Measurements from ENCODE around the gene EIF4ENIF1.
"Not testable (repeated sequence)": the region's sequence is repeated elsewhere in the genome, so short reads cannot be mapped to it uniquely, and the experiment has no call there.

Gene EIF4ENIF1

DNA sequence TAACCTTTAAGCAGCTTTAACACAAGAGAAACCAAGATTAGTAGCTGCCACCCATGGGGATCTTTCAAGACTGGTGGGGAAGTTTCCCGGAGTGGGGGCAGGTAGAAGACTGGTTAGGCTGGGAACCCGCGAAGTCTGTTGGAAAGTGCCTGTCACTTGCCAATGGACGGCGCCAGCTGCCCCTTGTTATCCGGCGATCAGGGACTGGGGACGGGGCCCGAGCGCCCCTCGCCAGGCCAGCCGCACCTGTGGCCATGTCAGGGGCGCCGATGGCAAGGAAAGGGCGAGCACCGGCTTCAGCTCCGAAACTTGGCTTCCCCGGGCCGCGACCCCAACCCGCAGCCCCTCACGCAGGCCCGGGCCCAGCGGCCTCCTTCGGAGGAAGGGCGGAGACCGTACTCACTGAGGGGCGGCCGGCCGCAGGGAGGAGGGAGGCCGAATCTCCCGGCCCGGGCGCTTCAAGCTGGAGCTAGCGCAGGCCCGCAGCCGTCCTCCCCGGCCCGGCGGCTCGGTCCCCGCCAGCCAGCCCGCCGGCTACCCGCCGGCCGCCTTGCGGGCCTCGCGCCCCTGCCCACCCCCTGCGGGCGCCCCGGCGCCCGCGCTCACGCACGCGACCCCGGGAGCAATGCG is 539 bp downstream of the EIF4ENIF1 start:
- peak overlapping the region; percentile 96 for H3K27ac ChIP-seq
- TF ChIP-seq, protein P1, sequence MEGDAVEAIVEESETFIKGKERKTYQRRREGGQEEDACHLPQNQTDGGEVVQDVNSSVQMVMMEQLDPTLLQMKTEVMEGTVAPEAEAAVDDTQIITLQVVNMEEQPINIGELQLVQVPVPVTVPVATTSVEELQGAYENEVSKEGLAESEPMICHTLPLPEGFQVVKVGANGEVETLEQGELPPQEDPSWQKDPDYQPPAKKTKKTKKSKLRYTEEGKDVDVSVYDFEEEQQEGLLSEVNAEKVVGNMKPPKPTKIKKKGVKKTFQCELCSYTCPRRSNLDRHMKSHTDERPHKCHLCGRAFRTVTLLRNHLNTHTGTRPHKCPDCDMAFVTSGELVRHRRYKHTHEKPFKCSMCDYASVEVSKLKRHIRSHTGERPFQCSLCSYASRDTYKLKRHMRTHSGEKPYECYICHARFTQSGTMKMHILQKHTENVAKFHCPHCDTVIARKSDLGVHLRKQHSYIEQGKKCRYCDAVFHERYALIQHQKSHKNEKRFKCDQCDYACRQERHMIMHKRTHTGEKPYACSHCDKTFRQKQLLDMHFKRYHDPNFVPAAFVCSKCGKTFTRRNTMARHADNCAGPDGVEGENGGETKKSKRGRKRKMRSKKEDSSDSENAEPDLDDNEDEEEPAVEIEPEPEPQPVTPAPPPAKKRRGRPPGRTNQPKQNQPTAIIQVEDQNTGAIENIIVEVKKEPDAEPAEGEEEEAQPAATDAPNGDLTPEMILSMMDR (IDR thresholded peaks at IDR 0.05; ENCODE audit: low read depth, low read length), result peak; percentile 28; the same call in 1 of the 2 replicates
- DNase-seq, result peak; percentile 53
- peak overlapping the region; percentile 90 for H3K4me3 ChIP-seq (ENCODE audit: low read depth, low read length)
- no peaks in the 10 kb centered on the region for H3K9me3 ChIP-seq (ENCODE audit: severe bottlenecking)
- peaks cover 40% of the 10 kb centered on the region for H3K36me3 ChIP-seq
- H3K27me3 ChIP-seq (ENCODE audit: insufficient read depth, low read depth, severe bottlenecking), result no peaks in the 10 kb centered on the region

DNA sequence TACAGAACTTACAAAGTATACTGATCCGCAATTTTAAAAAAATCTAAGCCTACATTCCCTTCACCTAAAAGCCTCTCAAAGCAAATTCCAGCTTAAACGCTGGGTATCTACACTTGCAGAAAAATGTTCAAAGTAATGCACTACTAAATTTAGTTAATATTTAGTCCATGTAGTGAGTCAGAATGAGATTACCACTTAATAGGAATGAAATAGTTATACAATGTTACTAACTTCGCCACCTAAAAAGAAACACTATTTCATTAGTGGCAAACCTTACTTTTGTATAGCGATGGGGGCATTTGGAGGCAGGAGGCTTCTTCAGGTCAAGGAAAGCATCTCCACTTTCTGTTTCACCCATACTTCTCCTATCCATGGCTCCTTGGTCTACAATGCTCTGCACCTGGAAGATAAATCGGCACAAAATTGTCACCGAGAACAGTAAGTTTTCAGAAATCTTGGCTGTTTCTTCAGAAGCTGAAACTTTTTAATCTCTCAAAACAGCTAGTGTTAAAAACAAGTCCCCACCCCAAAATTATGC is 1.2 kb downstream of the EIF4ENIF1 start:
- DNase-seq, result no peak
- peak overlapping the region; percentile 90 for H3K4me3 ChIP-seq (ENCODE audit: low read depth, low read length)
- no peaks in the 10 kb centered on the region for H3K9me3 ChIP-seq (ENCODE audit: severe bottlenecking)
- peak overlapping the region; percentile 96; the same call in 1 of the 2 replicates for H3K27ac ChIP-seq
- TF ChIP-seq, protein P1 (IDR thresholded peaks at IDR 0.05; ENCODE audit: low read depth, low read length), result no peak
- no peaks in the 10 kb centered on the region for H3K27me3 ChIP-seq (ENCODE audit: insufficient read depth, low read depth, severe bottlenecking)
- H3K36me3 ChIP-seq, result peaks cover 47% of the 10 kb centered on the region

DNA sequence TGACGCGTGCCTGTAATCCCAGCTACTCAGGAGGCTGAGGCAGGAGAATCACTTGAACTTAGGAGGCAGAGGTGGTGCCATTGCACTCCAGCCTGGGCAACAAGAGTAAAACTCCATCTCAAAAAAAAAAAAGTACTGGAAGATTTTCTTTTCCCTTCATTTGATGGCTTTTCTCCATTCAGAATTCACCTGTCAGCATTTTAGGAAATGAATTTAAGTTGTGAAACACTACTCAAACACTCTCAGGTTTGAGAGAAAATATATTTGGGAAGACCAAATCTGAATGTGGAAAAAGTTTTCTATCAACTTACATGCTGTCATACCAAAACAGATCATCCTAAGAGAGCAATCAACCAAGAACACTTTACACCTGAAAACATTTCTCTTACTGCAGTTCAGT is 2.7 kb downstream of the EIF4ENIF1 start:
- Histone ChIP-seq H3K4me3 (ENCODE audit: low read depth, low read length) (no peak overlapping the region), H3K27me3 (ENCODE audit: insufficient read depth, low read depth, severe bottlenecking) (no peaks in the 10 kb centered on the region), H3K9me3 (ENCODE audit: severe bottlenecking) (no peaks in the 10 kb centered on the region), H3K36me3 (peaks cover 59% of the 10 kb centered on the region), H3K27ac (no peak overlapping the region)
- no peak for DNase-seq
- TF ChIP-seq, protein P1 (IDR thresholded peaks at IDR 0.05; ENCODE audit: low read depth, low read length), result no peak

DNA sequence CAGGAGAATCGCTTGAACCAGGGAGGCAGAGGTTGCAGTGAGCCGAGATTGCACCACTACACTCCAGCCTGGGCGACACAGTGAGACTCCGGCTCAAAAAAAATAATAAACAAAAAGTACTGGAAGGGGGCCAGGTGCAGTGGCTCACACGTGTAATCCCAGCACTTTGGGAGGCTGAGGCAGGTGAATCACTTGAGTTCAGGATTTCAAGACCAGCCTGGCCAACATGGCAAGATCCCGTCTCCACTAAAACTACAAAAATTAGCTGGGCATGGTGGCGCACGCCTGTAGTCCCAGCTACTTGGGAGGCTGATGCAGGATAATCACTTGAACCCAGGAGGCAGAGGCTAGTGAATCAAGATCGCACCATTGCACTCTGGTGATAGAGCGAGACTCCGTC is 3.3 kb downstream of the EIF4ENIF1 start:
- not testable (repeated sequence) for H3K27ac ChIP-seq; H3K4me3 ChIP-seq (ENCODE audit: low read depth, low read length); H3K9me3 ChIP-seq (ENCODE audit: severe bottlenecking); DNase-seq; H3K27me3 ChIP-seq (ENCODE audit: insufficient read depth, low read depth, severe bottlenecking)
- H3K36me3 ChIP-seq, result peaks cover 64% of the 10 kb centered on the region

DNA sequence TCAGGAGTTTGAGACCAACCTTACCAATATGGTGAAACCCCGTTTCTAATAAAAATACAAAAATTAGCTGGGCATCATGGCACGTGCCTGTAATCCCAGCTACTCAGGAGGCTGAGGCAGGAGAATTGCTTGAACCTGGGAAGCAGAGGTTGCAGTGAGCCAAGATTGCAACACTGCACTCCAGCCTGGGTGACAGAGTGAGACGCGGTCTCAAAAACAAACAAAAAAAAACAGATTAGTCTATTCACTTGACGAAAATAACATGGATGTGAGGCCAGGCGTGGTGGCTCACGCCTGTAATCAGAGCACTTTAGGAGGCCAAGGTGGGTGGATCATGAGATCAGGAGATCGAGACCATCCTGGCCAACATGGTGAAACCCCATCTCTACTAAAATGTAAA is 7.2 kb downstream of the EIF4ENIF1 start:
- not testable (repeated sequence) for H3K9me3 ChIP-seq (ENCODE audit: severe bottlenecking); DNase-seq; H3K27ac ChIP-seq; H3K27me3 ChIP-seq (ENCODE audit: insufficient read depth, low read depth, severe bottlenecking); H3K4me3 ChIP-seq (ENCODE audit: low read depth, low read length)
- peaks cover 80% of the 10 kb centered on the region for H3K36me3 ChIP-seq

DNA sequence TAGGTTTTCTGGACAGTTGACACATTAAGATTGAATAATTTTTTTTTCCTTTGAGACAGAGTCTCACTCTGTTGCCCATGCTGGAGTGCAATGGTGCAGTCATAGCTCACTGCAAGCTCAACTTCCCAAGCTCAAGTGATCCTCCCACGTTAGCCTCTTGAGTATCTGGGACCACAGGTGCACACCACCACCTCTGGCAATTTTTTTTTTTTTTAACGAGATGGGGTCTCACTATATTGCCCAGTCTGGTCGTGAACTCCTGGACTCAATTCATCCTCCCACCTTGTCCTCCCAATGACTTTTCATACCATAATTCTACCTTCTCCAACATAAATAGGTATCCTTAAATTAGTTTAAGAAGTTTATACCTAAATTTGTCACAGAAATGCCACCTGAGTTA is 8.5 kb downstream of the EIF4ENIF1 start:
- no peaks in the 10 kb centered on the region for H3K9me3 ChIP-seq (ENCODE audit: severe bottlenecking)
- H3K36me3 ChIP-seq, result peaks cover 71% of the 10 kb centered on the region
- no peaks in the 10 kb centered on the region for H3K27me3 ChIP-seq (ENCODE audit: insufficient read depth, low read depth, severe bottlenecking)
- TF ChIP-seq, protein P1 (IDR thresholded peaks at IDR 0.05; ENCODE audit: low read depth, low read length), result no peak
- no peak overlapping the region for H3K4me3 ChIP-seq (ENCODE audit: low read depth, low read length)
- no peak overlapping the region for H3K27ac ChIP-seq
- DNase-seq, result no peak

DNA sequence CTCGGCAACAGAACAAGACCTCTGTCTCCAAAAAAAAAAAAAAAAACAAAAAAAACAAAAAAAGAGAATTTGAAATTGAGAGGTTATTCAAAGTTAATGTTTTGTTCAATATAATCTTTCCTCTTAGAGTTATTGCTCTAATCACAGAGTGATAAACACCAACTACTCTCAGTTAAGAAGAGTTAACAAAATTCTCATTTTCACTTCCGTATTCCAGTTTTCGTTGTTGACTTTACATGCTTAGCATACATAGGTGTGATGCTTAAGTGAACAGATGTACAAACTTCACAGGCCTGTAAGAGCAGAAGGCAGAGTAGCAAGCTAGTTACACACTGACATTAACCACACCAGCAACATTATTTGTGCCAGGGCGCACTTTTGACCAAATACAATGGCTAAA is 12.3 kb downstream of the EIF4ENIF1 start:
- no peaks in the 10 kb centered on the region for H3K9me3 ChIP-seq (ENCODE audit: severe bottlenecking)
- peaks cover 47% of the 10 kb centered on the region for H3K36me3 ChIP-seq
- no peak overlapping the region for H3K4me3 ChIP-seq (ENCODE audit: low read depth, low read length)
- no peak for DNase-seq
- no peak overlapping the region for H3K27ac ChIP-seq
- H3K27me3 ChIP-seq (ENCODE audit: insufficient read depth, low read depth, severe bottlenecking), result no peaks in the 10 kb centered on the region
- TF ChIP-seq, protein P1 (IDR thresholded peaks at IDR 0.05; ENCODE audit: low read depth, low read length), result no peak

Measured in WERI-Rb-1 (cell line).